Measurements from ENCODE around the gene TRPV6.

- TF ChIP-seq, protein P1, sequence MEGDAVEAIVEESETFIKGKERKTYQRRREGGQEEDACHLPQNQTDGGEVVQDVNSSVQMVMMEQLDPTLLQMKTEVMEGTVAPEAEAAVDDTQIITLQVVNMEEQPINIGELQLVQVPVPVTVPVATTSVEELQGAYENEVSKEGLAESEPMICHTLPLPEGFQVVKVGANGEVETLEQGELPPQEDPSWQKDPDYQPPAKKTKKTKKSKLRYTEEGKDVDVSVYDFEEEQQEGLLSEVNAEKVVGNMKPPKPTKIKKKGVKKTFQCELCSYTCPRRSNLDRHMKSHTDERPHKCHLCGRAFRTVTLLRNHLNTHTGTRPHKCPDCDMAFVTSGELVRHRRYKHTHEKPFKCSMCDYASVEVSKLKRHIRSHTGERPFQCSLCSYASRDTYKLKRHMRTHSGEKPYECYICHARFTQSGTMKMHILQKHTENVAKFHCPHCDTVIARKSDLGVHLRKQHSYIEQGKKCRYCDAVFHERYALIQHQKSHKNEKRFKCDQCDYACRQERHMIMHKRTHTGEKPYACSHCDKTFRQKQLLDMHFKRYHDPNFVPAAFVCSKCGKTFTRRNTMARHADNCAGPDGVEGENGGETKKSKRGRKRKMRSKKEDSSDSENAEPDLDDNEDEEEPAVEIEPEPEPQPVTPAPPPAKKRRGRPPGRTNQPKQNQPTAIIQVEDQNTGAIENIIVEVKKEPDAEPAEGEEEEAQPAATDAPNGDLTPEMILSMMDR (IDR thresholded peaks at IDR 0.05): no peak
- TF ChIP-seq EP300 (IDR thresholded peaks at IDR 0.05) (no peak), POLR2AphosphoS5 (IDR thresholded peaks at IDR 0.05) (no peak)
Observed at GRCh38 chr7:142933092-142933475, 47.5 kb upstream of the TRPV6 start.

All from sigmoid colon (tissue), 4 donors.